CD4-positive, alpha-beta T cell (primary cell): ENCODE data around the gene NGFR. TPM values are rescaled to one million over a fixed set of nuclear protein-coding genes. Genes with fewer than 3 reads are reported as not detected.

Experiments
- ATAC-seq: fragments of 200-7000 bp; cut with Tn5 transposase; one replicate; pipeline ENCODE4 v1.10.0; 2022; ENCODE audit warnings: mild to moderate bottlenecking; ENCODE audit not compliant: poor library complexity
- CTCF ChIA-PET: fragments of 350-600 bp; sonication (Branson Sonifier 250); formaldehyde crosslinking; loops from one replicate; lab custom pipeline; 2021; ENCODE audit warnings: antibody characterized with exemption, inconsistent platforms; lab: Charles Lee
- POLR2A ChIA-PET: fragments of 350-600 bp; sonication (Branson Sonifier 250); formaldehyde crosslinking; loops from one replicate; lab custom pipeline; 2021; ENCODE audit warnings: antibody characterized with exemption, inconsistent platforms; lab: Charles Lee
- DNase-seq, 14 experiments: peaks; one replicate each; pipeline ENCODE4 v3.0.0-alpha.2; 2013 to 2020; ENCODE audit warnings: mixed read lengths in 2 of 14
- H3K27ac ChIP-seq, 2 donors: one replicate each; pipeline versions ENCODE4 v1.5.1 to v1.7.0; 2013; ENCODE audit warnings: low read length in 2 of 2, low read depth in 1 of 2, mild to moderate bottlenecking in 1 of 2
- H3K27me3 ChIP-seq, 2 experiments: 1 replicate in 1 of 2; 2 replicates in 1 of 2; pipeline versions ENCODE4 v1.6.1 to v1.7.0; 2013; ENCODE audit warnings: low read length in 2 of 2, control low read depth in 1 of 2, mild to moderate bottlenecking in 1 of 2, moderate library complexity in 1 of 2; ENCODE audit not compliant: insufficient read depth in 2 of 2, control insufficient read depth in 1 of 2
- H3K36me3 ChIP-seq: one replicate; pipeline ENCODE4 v1.6.1; 2013; ENCODE audit warnings: low read length, control low read depth; ENCODE audit not compliant: insufficient read depth
- H3K4me1 ChIP-seq: one replicate; pipeline ENCODE4 v1.6.1; 2013; ENCODE audit warnings: low read length, control low read depth; ENCODE audit not compliant: insufficient read depth
- H3K4me3 ChIP-seq: one replicate; pipeline ENCODE4 v1.5.1; 2013; ENCODE audit warnings: mild to moderate bottlenecking, low read length, moderate library complexity
- H3K9me3 ChIP-seq, 2 experiments: 1 replicate in 1 of 2; 2 replicates in 1 of 2; pipeline versions ENCODE4 v1.6.1 to v1.7.0; 2013; ENCODE audit warnings: low read length in 2 of 2, mild to moderate bottlenecking in 2 of 2, control low read depth in 1 of 2, moderate library complexity in 1 of 2; ENCODE audit not compliant: control insufficient read depth in 1 of 2, insufficient read depth in 1 of 2
- H3K27ac Mint-ChIP-seq: one replicate; pipeline ENCODE4 v1.8.0; 2020; ENCODE audit warnings: mixed read lengths
- H3K27me3 Mint-ChIP-seq: one replicate; pipeline ENCODE4 v1.8.0; 2021; ENCODE audit warnings: mixed read lengths
- H3K36me3 Mint-ChIP-seq: one replicate; pipeline ENCODE4 v1.8.0; 2021; ENCODE audit warnings: low read depth, mixed read lengths
- H3K4me1 Mint-ChIP-seq: one replicate; pipeline ENCODE4 v1.8.0; 2021; ENCODE audit warnings: low read depth, mixed read lengths
- H3K4me3 Mint-ChIP-seq: one replicate; pipeline ENCODE4 v1.8.0; 2020; ENCODE audit warnings: mild to moderate bottlenecking, mixed read lengths
- H3K9me3 Mint-ChIP-seq: one replicate; pipeline ENCODE4 v1.8.0; 2020; ENCODE audit warnings: mixed read lengths
- CTCF ChIP-seq: fragments of 200-600 bp; IDR thresholded peaks from one replicate; pipeline ENCODE4 v1.8.0; 2022; ENCODE audit warnings: antibody characterized with exemption, mild to moderate bottlenecking
- intact Hi-C, 2 experiments: fragments of 100-400 bp; cut with DNase I in 1 of 2; cut with micrococcal nuclease in 1 of 2; formaldehyde crosslinking; loops; one replicate each; pipeline versions ENCODE4 v1.15.1 to v1.9.0; 2023 to 2025; cut with DNase I, micrococcal nuclease
- total RNA-seq, 174 experiments: library from RNA in 2 of 174; stranded (reverse) in 2 of 174; gene quantifications; one replicate each; pipeline ENCODE4 v1.2.3 and lab custom pipeline; 2021 to 2026

The NGFR gene
- total RNA-seq, 2 experiments from 2014 or later, result 0.11 to 0.22 TPM

GRCh38 chr17:49471089-49471683 lies 23.9 kb upstream of the NGFR start:
- H3K4me1 ChIP-seq, result peaks cover 11% of the 10 kb centered on the region
- no peaks in the 10 kb centered on the region for H3K36me3 ChIP-seq
- Mint-ChIP-seq H3K4me1 (no peaks in the 10 kb centered on the region), H3K9me3 (no peaks in the 10 kb centered on the region), H3K36me3 (no peaks in the 10 kb centered on the region), H3K27me3 (peaks cover 93% of the 10 kb centered on the region), H3K4me3 (no peak overlapping the region), H3K27ac (no peak overlapping the region)
- ATAC-seq (no peak), DNase-seq (no peak)
- no peak overlapping the region for H3K4me3 ChIP-seq
- ChIA-PET CTCF (no interaction called here), POLR2A (no interaction called here)
- no peak overlapping the region for H3K27ac ChIP-seq
- peaks cover 47 to 65% of the 10 kb centered on the region in 2 experiments for H3K27me3 ChIP-seq
- TF ChIP-seq CTCF, result no peak
- intact Hi-C loops, result no loop called here
- H3K9me3 ChIP-seq, result peaks cover 13 to 19% of the 10 kb centered on the region in 2 experiments

DNA sequence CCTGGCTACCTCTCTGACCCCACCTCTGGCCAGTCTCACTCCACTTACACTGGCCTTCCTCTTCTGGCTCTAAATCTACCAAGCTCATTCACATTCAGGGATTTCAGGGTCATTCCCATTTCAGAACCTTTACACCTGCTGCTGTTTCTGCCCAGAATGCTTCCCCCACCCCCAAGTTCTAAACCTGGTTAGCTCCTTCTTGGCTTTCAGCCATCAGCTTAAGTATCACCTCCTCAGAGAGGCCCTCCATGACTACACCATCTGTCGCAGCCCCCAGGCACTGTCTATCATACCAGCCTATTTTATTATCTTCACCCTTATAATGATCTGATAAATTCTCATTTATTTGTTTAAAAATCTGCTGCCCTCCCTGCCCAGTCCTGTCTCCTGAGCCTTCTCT lies 23.3 kb upstream of the NGFR start:
- Histone ChIP-seq H3K36me3 (no peaks in the 10 kb centered on the region), H3K4me1 (peaks cover 11% of the 10 kb centered on the region), H3K27me3 (peaks cover 47 to 64% of the 10 kb centered on the region in 2 experiments), H3K4me3 (no peak overlapping the region), H3K27ac (no peak overlapping the region), H3K9me3 (peaks cover 13 to 19% of the 10 kb centered on the region in 2 experiments)
- Mint-ChIP-seq H3K9me3 (no peaks in the 10 kb centered on the region), H3K36me3 (no peaks in the 10 kb centered on the region), H3K4me1 (no peaks in the 10 kb centered on the region), H3K27me3 (peaks cover 90% of the 10 kb centered on the region), H3K27ac (no peak overlapping the region), H3K4me3 (no peak overlapping the region)
- no peak for TF ChIP-seq CTCF
- intact Hi-C loops, result no loop called here
- CTCF ChIA-PET, result no interaction called here
- no peak for ATAC-seq
- no peak for DNase-seq
- POLR2A ChIA-PET, result no interaction called here

GRCh38 chr17:49472527-49472926 lies 22.6 kb upstream of the NGFR start:
- CTCF ChIA-PET, result interaction anchor here (0.5 kb wide), 1 partner anchor 292 kb away, joined by 4 read pairs; no protein-coding TSS in a partner anchor
- ATAC-seq (no peak), DNase-seq (no peak)
- peaks cover 51 to 69% of the 10 kb centered on the region in 2 experiments for H3K27me3 ChIP-seq
- no peaks in the 10 kb centered on the region for H3K36me3 ChIP-seq
- peaks cover 3% of the 10 kb centered on the region for H3K9me3 Mint-ChIP-seq
- H3K4me3 Mint-ChIP-seq, result no peak overlapping the region
- H3K4me1 ChIP-seq, result peaks cover 11% of the 10 kb centered on the region
- no peak overlapping the region for H3K4me3 ChIP-seq
- POLR2A ChIA-PET, result no interaction called here
- TF ChIP-seq CTCF, result no peak
- intact Hi-C loops, result no loop called here
- H3K36me3 Mint-ChIP-seq, result no peaks in the 10 kb centered on the region
- no peaks in the 10 kb centered on the region for H3K4me1 Mint-ChIP-seq
- peaks cover 13 to 19% of the 10 kb centered on the region in 2 experiments for H3K9me3 ChIP-seq
- H3K27me3 Mint-ChIP-seq, result peaks cover 90% of the 10 kb centered on the region
- H3K27ac ChIP-seq, result no peak overlapping the region
- H3K27ac Mint-ChIP-seq, result no peak overlapping the region
